Activated T-cell treated with anti-CD3 and anti-CD28 coated beads, Interleukin-2, amount 50 U/mL, for 48 hours (primary cell): ENCODE data around the gene EML6.

Experiments
- DNase-seq, 2 experiments: peaks; one replicate each; pipeline ENCODE4 v3.0.0-alpha.2; 2020

EML6 gene

GRCh38 chr2:54708584-54709335 lies 14.7 kb upstream of the EML6 start:
- peak in 1 of 2 experiments; percentile 41 for DNase-seq

GRCh38 chr2:54709336-54709809 lies 14.1 kb upstream of the EML6 start:
- DNase-seq = no peak

- no peak for DNase-seq
Observed at GRCh38 chr2:54710216-54710615, 13.2 kb upstream of the EML6 start.

- DNase-seq = no peak
Observed at GRCh38 chr2:54712516-54712915, 10.9 kb upstream of the EML6 start.

GRCh38 chr2:54714996-54715395 lies 8.5 kb upstream of the EML6 start:
- DNase-seq = no peak

GRCh38 chr2:54716375-54716774 lies 7.1 kb upstream of the EML6 start:
- DNase-seq = no peak

- DNase-seq = no peak
Observed at GRCh38 chr2:54720563-54720962, 2.9 kb upstream of the EML6 start.

- DNase-seq = no peak
Observed at GRCh38 chr2:54722641-54723040, 821 bp upstream of the EML6 start.

- DNase-seq = peak in 1 of 2 experiments; percentile 19
Observed at GRCh38 chr2:54723996-54724559, 616 bp downstream of the EML6 start.

- peak; percentile 47 to 53 for DNase-seq
Observed at GRCh38 chr2:54724560-54725342, 1.3 kb downstream of the EML6 start.

- no peak for DNase-seq
Observed at GRCh38 chr2:54725343-54726099, 2.1 kb downstream of the EML6 start.

GRCh38 chr2:54726431-54726830 lies 3.0 kb downstream of the EML6 start:
- DNase-seq = no peak

GRCh38 chr2:54726940-54727339 lies 3.5 kb downstream of the EML6 start:
- no peak for DNase-seq

- no peak for DNase-seq
Observed at GRCh38 chr2:54728669-54729120, 5.2 kb downstream of the EML6 start.

- no peak for DNase-seq
Observed at GRCh38 chr2:54735636-54736035, 12.2 kb downstream of the EML6 start.

GRCh38 chr2:54738281-54738680 lies 14.8 kb downstream of the EML6 start:
- DNase-seq = no peak

GRCh38 chr2:54740333-54740732 lies 16.9 kb downstream of the EML6 start:
- no peak for DNase-seq

GRCh38 chr2:54741250-54741649 lies 17.8 kb downstream of the EML6 start:
- no peak for DNase-seq

- no peak for DNase-seq
Observed at GRCh38 chr2:54750040-54750439, 26.6 kb downstream of the EML6 start.

- no peak for DNase-seq
Observed at GRCh38 chr2:54752439-54752838, 29.0 kb downstream of the EML6 start.

GRCh38 chr2:54755641-54756326 lies 32.3 kb downstream of the EML6 start:
- DNase-seq = no peak

GRCh38 chr2:54757500-54757899 lies 34.0 kb downstream of the EML6 start:
- DNase-seq = peak in 1 of 2 experiments; percentile 22
